NCI-H748 (cell line): Measurements from ENCODE around the gene RHOB.
A peak's percentile ranks its signal among the peaks of the same experiment; 100 is the strongest.
"Not testable (repeated sequence)": the region's sequence is repeated elsewhere in the genome, so short reads cannot be mapped to it uniquely, and the experiment has no call there.

Source experiments
- DNase-seq: peaks from one replicate; lab custom pipeline; 2025; ENCODE audit not compliant: unreplicated experiment; lab: John Stamatoyannopoulos, UW

RHOB gene

DNA sequence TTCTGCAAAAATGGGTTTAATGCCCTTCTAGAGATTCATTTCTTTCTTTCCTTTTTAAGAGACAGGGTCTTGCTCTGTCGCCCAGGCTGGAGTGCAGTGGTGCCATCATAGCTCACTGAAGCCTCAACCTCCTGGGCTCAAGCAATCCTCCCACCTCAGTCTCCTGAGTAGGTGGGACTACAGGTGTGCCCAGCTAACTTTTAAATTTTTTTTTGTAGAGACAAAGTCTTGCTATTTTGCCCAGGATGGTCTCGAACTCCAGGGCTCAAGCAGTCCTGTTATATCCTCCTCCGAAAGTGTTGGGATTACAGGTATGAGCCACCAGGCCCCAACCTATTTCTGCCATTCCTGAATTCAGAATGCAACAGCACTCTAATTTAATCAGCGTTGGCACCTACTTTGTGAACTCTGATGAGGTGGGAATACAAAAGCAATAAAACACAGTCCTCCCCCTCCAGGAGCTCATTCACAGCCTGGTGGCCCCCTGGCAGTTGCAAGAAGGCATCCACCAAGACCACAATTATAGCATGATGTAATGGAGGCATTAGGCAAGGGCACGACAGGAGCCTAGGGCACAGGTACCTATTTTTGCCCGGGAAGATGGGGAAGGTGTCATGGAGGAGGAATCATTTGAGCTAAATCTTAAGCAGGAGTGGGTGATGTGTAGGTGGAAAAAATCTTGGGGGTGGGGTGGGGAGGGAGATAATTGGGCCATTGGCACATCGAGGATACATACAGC lies 5.1 kb downstream of the RHOB start:
- no peak for DNase-seq

DNA sequence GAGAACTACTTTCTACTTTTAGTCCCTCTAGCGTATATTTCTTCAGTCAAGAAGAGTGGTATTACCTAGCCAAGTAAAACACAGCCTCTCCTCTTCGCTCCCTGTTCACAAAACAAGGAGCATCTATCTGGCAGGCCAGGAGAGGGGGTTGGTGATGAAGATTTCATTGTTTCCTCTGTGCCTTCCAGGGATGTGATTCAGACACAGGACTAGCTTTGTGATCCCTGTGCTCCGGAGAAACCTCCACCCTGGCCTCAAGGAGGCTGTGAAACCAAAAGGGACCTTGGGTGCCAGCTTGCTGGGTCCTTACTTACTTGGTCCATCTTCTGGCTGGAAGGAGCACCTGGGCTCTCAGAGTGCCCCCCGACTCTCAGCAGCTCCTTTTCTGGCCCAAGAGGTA lies 5.7 kb downstream of the RHOB start:
- DNase-seq = no peak

DNA sequence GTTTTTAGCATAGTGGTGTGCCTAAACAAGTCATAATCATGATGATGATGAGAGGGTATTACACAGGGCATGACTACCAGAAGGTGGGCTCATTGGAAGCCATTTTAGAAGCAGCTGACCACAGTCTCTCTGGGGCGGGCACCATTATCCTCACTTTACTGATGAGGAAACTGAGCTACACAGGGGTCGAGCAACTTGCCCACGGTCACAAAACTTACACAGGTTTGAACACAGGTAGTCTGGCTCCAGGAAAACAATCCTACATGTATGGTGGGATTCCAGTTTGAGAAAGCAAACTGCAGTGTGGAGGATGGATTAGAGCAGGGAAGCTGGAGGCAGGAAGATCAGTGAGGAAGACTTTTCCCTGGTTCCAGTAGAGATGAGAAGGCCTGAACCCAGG lies 6.2 kb downstream of the RHOB start:
- DNase-seq = no peak

DNA sequence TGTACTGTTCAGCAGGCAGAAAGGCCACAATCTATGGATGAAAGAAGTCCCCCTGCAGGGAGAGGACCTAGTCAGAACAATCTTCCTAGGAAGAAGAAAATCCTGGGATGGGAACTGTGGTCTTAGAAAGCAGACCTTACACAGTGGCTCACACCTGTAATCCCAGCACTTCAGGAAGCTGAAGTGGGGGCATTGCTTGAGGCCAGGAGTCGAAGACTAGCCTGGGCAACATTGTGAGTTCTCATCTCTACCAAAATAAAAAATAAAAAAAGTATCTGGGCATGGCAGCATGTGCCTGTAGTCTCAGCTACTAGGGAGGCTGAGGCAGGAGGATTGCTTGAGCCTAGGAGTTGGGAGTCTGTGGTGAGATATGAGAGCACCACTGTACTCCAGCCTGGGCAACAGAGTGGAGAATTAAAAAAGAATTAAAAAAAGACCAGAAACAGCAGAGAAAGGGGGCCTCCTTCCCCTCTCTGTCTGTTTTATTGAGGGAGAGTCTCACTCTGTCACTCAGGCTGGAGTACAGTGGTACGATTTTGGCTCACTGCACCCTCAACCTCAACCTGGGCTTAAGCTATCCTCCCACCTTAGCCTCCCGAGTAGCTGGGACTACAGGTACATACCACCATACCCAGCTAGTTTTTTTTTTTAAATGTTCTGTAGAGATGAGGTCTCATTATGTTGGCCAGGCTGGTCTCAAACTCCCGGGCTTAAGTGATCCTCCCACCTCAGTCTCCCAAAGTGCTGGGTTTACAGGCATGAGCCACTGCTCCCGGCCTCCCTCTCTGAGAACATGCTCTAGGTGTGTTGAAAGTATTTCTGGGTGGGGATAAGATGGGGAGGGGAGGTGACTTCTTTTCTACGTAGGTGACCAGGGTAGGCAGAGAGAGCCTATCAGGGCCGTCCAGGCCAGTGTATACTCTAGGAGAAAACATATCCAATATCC lies 7.4 kb downstream of the RHOB start:
- no peak for DNase-seq

DNA sequence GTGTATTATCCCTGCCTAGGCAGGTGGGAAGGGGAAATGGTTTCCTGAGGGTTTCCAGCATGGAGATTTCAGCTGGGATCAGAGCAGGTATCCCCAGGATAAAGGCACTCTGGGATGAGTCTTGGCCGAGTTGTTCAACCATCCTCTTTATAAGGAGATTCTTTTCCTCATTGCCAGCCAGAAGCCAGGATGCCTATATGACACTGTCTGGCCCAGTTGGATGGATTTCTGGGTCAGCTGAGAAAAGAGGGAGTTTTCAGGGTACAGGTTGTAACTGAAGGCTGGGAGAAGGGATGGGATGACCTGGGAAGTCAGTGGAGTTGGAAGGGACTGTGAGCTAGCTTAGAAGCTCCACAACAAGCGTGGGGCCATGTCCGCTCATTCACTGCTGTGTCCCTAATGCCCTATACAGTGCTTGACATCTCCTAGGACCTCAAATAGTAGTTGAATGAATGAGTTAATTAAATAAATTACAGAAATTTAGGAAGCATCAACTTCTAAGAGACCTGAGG lies 8.3 kb downstream of the RHOB start:
- DNase-seq = no peak

DNA sequence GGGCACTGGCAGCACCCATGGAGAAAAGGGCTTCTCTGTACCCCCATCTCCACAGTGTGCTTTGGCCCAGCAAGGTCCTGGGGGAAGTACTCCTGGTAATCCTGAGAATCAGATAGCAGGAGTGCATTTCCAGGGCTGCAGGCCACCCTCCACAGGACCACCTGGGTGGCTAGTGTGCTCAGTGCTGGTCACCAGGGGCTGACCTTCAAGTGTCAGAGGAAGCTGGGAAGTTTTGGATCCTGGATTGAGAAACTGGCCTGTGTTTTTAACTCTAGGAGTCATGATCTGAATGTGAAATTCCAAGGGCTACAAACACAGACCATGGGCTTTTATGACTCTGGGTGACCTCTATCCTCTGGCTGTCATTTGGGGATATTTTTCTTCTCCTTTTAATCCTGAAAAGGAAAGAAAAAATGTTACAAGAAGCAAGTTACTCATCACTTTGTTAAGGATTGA lies 9.3 kb downstream of the RHOB start:
- DNase-seq = no peak

DNA sequence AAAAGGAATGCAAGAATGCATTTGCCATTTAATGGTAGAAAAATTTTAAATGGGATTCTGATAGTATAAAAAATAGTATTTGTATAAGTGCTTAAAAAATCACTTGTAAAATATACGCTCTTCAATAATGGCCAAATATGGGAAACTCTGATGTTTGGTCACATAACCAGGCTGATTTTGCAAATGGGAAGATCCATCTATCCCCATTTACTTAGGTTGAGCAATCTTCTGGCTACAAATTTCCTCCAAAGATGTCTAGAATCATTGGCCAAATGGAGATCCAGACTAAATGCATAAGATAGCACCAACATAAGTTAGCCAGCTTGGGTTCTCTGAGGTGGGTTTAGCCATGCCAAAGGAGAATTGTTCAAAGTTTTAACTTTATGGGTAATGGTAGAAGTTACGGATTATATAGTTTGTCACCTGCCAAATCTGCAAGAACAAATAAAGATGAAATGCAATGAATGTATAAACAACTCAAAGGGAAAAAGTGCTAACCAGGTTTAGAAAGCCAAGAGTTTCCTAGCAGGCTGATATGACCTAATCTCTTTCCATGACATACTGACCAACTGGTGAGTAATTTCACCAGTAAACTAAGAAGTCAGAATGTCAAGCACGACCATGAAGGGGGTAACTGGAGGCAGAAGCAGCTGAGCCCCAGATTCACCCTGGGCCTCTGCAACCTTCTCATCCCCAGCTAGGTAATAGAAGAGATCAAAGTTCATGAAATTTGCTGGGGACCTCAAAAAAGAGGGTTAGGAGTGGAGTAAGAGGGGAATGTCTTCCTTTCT lies 10.0 kb downstream of the RHOB start:
- no peak for DNase-seq

DNA sequence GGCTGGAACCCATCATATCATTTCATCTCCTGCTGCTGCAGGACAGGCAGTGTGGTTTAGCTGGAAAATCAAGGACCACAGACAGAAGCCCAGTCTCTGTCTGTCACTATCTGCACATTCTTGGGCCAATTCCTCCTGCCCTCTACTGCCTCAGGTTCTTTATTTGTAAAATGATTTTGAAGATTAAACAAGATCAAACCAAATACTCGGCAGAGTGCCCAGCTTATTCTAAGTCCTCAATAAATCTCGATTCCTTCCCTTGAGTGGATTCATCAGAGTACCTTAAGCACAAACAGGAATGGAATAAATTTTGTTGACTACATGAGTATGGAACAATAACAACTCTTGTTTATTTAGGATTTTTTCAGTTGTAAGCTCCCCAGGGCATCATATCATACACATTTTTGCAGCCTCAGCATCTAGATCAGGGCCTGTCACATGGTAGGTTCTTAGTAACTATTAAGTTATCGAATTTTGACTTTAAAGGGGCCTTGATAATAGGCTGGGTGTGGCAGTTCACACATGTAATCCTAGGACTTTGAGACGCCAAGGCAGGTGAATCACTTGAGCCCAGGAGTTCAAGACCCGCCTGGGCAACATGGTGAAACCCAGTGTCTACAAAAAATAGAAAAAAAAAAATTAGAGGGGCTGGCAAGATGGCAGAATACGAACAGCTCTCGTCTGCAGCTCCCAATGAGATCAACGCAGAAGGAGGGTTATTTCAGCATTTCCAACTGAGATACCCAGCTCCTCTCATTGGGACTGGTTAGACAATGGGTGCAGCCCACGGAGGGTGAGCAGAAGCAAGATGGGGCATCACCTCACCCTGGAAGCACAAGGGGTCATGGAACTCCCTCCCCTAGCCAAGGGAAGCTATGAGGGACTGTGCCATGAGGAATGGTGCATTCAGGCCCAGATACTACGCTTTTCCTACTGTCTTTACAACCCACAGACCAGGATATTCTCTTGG lies 11.1 kb downstream of the RHOB start:
- DNase-seq = no peak

DNA sequence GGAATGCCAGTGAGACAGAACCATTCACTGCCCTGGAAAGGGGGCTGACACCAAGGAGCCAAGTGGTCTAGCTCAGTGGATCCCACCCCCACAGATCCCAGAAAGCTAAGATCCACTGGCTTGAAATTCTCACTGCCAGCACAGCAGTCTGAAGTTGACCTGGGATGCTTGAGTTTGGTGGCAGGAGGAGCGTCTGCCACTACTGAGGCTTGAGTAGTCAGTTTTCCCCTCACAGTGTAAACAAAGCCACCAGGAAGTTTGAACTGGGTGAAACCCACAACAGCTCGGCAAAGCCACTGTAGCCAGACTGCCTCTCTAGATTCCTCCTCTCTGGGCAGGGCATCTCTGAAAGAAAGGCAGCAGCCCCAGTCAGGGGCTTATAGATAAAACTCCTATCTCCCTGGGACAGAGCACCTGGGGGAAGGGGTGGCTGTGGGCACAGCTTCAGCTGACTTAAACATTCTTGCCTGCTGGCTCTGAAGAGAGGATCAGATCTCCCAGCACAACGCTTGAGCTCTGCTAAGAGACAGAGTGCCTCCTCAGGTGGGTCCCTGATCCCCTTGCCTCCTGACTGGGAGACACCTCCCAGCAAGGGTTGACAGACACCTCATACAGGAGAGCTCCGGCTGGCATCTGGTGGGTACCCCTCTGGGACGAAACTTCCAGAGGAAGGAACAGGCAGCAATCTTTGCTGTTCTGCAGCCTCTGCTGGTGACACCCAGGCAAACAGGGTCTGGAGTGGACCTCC lies 12.0 kb downstream of the RHOB start:
- not testable (repeated sequence) for DNase-seq

DNA sequence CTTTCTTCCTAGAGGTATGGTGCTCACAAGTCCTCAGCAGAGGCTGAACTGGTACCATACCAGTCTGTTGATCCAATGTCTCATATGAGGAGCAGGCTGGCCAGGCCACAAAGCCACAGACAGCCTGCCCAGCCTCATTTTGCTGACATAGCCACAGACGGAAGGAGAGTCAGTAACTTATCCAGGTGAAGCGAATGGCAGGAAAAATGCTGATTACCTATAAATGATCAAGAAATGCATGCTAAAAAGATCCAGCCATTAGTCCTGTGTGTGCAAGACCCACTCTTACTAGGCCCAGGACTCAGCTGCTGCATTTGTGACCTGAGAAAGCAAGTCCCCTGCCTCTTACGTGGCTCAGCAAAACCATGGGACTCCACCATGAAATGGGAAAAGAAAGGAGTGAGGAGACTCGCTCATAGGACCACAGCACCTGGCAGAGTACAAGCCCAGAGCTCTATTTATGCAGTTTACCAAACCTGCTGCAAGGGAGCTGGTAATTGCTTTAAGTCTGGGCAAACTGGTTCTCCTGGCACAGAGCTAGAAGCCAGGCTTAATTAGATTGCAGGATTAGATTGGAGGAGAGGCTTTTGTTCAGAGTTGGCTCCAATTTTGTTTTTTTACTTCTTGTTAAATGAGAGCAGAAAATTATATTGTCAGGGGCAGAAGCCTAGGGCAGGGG lies 19.0 kb downstream of the RHOB start:
- DNase-seq = peak; percentile 49

DNA sequence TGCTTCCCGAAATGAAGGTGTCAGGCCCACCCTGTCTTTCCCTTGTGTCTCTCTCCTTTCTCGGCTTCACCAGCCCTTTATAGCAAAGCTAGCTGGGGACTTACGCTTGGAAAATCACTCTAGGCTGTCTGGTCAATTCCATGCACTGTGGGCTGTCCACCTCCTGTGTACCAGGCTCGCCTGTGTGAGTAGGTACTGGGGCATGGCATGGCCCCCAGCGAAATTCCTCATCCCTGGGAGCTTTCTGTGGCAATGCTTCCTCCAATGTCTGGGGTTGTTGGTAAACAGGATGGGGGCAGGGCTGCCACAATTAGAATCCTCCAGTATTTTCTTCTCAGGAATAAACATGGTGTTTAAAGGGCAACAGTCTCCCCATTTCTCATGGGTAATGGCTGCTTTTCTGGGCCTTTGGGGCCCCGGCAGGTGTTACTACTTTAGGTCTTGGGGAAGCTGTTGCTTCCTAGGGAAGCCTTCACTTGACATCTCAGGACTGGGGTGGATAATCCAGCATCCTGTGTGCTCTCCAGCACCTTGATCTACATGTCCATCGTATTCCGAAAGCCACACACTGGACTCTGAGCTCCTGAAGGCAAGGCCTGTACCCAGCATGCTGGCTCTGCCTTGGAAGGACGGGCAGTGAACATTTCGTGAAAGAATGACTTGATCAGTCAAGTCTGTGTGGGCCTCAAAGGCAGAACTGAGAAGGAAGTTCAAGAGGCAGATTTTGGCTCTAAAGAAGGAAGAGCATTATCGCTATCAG lies 21.1 kb downstream of the RHOB start:
- no peak for DNase-seq

DNA sequence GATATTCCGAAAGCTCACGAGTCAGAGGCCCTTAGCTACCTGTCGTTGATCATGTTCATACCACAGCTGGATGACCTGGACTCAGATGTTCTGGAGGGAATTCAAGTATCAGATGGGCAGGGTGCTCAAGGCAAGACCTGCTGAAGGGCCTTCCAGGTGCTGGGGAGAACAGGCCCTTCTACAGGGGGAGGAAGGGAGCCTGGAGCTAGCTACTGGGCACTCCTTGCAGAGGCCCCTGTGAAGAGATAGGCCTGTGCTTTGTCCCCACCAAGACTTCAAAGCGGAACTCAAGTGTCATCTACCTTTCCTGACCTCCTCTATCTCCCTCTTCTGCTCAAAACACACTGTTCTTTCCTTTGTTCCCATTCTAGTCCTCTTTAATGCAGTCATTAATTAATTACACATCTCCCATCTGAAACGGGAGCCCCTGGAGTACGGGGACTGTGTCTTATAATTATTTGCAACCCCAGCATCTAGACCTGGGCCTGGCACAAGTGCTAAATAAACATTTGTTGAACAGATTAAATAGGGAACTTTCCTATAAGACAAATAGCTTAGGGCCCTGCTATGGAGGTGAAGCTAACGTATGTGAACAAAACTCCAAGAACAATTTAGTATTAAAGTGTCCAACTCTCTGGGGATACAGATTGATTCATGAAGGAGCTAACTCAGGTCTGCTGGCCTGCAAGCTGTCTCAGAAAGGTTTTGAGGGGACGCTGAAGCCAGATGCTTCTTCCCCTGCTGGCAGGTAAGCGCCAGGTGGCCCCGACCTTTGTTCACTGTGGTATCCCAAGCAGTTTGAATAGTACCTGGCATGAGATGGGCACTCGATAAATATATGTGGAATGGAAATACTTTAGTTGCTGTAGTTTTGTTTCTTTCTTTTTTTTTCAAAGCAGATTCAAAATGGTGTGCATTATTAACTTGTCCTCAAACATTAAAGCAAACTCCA lies 22.0 kb downstream of the RHOB start:
- DNase-seq = no peak

DNA sequence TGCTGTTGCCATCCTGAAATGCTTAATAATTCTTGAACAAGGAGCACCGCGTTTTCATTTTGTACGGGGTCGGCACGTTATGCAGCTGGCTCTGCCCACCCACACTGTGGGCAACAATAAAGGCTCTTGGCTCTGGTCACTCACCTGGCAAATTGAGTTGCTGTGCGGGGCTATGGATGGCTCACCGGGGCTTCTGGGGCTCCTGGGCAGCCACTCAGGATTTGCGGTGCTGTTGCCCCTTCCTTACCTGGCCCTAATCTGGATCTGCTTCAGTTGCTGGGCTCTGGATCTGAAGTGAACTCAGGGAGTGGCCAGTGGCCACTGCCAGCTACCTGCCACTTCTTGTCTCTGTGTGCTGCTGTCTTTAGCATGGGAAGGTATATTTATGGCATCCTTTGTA lies 22.7 kb downstream of the RHOB start:
- DNase-seq = no peak

DNA sequence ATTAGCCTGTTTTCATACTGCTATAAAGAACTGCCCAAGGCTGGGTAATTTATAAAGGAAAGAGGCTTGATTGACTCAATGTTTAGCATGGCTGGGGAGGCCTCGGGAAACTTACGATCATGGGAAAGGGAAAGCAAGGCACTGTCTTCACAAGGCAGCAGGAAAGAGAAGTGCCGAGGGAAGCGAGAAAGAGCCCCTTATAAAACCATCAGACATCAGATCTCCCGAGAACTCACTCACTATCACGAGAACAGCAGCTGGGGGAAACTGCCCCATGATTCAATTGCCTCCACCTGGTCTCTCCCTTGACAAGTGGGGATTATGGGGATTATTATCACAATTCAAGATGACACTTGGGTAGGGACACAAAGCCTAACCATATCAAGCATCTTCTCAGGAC lies 23.3 kb downstream of the RHOB start:
- no peak for DNase-seq

DNA sequence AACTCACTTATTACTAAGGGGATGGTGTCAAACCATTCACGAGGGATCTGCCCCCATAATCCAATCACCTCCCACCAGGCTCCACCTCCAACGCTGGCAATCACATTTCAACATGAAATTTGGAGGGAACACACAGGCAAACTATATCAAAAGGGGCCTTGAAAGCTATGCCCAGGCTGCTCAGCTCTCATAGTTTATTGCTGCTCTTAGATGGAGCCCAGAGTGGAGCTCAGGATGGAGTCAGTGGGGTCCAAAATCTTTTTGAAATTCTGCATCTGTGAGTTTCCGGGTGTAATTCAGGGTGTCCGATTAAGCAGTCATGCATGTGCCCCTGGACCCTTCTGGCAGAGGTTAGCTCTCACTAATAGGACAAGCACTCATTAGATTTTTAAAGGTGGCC lies 24.3 kb downstream of the RHOB start:
- DNase-seq = no peak

DNA sequence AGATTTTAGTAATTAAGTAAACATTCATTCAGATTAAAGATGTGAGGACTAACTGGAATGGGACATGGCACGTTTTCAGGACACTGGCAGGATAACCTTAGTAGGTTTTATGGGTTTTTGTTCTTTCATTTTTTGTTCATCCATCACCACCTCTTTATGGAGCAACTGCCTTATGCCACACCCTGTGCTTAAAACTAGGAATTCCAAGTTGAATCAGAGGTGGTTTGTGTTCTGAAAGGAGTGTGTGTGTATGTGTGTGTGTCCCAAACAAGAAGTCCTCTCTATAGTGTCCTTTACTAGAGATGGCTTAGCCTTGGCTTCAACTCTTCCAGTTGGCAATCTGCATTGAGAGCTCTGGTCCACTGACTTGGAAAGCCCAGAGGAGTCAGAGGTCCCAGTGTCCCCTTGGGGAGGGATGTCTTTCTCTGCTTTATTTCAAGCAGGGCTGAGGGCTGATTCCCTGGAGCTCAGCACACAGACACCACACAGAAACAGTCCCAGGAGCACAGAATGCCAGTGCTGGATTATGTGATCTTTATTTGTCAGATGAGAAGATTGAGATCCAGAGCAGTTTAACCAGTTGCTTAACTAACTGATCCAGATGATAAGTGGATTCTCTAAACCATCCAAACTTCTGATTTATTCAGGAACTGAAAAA lies 25.2 kb downstream of the RHOB start:
- no peak for DNase-seq
